GM19099 (cell line): ENCODE measurements around the gene SAE1.

ENCODE experiments used
- POLR2A ChIP-seq: IDR thresholded peaks from 3 replicates; pipeline ENCODE4 v1.6.1; 2011; ENCODE audit warnings: low read depth; ENCODE audit not compliant: insufficient read length; ENCODE audit errors: extremely low read depth

Gene SAE1

GRCh38 chr19:47130589-47131227 is at the start of gene SAE1:
SAE1 (plus strand) TSS chr19:47130835; CDS start chr19:47130931, 96 bp downstream.
- TF ChIP-seq POLR2A, result peak; percentile 84

- no peak for TF ChIP-seq POLR2A
These were observed 49.5 kb upstream of the SAE1 start for GRCh38 chr19:47081095-47081494.

- no peak for TF ChIP-seq POLR2A
These were observed 48.1 kb upstream of the SAE1 start for GRCh38 chr19:47082493-47082892.

- no peak for TF ChIP-seq POLR2A
These were observed 45.7 kb upstream of the SAE1 start for GRCh38 chr19:47084879-47085439.

- TF ChIP-seq POLR2A, result no peak
These were observed 44.4 kb upstream of the SAE1 start for GRCh38 chr19:47086280-47086679.

- TF ChIP-seq POLR2A, result no peak
These were observed 40.8 kb upstream of the SAE1 start for GRCh38 chr19:47089767-47090350.

- TF ChIP-seq POLR2A, result no peak
These were observed 37.4 kb upstream of the SAE1 start for GRCh38 chr19:47093254-47093653.

GRCh38 chr19:47093841-47094240 is 36.8 kb upstream of the SAE1 start:
- TF ChIP-seq POLR2A, result peak; percentile 33

GRCh38 chr19:47094557-47095475 is 35.8 kb upstream of the SAE1 start:
- no peak for TF ChIP-seq POLR2A

GRCh38 chr19:47095476-47096099 is 35.0 kb upstream of the SAE1 start:
- no peak for TF ChIP-seq POLR2A

GRCh38 chr19:47096100-47096704 is 34.4 kb upstream of the SAE1 start:
- TF ChIP-seq POLR2A, result no peak

- no peak for TF ChIP-seq POLR2A
These were observed 33.9 kb upstream of the SAE1 start for GRCh38 chr19:47096721-47097120.

GRCh38 chr19:47097396-47098201 is 33.0 kb upstream of the SAE1 start:
- no peak for TF ChIP-seq POLR2A

GRCh38 chr19:47098608-47099007 is 32.0 kb upstream of the SAE1 start:
- no peak for TF ChIP-seq POLR2A
